Measurements from ENCODE around the gene CTRB2. TPM values are rescaled to one million over a fixed set of nuclear protein-coding genes. Genes with fewer than 3 reads are reported as not detected.

CTRB2 gene
- total RNA-seq, 1 donor from 2014 or later: not detected

DNA sequence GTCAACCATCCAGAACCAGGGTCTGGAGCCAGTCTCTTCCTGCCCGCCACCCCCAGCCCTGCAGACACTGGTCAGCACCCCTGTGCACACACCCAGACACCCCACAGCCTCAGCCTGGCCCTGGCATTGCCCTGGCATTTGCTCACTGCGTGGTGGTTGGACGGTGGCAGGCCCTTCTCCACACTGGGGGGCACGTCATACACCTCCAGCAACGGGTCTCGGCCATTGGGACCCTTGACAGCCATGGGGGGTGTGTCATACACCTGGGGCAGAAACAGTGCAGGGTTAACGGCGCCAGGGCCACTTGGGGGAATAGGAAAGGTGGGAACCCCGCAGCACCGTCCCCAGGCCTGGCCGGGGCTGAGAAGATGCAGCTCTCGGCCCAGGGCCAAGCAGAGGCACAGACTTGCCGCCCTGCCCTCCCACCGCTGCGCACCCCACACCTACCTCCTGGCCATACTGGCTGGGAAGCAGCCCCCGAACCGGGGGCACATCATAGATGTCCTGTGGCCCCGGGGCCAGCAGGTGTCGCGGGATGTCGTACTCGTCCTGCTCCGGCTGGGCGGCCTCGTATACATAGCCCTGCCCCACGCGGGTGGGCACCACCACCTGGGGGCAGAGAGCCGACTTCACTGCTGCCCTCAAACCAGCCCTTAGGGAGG lies 29.9 kb upstream of the CTRB2 start:
- no peak for DNase-seq (ENCODE audit: low read depth)
- H3K4me3 ChIP-seq (ENCODE audit: low read depth, low read length): no peak overlapping the region
- TF ChIP-seq, protein P1, sequence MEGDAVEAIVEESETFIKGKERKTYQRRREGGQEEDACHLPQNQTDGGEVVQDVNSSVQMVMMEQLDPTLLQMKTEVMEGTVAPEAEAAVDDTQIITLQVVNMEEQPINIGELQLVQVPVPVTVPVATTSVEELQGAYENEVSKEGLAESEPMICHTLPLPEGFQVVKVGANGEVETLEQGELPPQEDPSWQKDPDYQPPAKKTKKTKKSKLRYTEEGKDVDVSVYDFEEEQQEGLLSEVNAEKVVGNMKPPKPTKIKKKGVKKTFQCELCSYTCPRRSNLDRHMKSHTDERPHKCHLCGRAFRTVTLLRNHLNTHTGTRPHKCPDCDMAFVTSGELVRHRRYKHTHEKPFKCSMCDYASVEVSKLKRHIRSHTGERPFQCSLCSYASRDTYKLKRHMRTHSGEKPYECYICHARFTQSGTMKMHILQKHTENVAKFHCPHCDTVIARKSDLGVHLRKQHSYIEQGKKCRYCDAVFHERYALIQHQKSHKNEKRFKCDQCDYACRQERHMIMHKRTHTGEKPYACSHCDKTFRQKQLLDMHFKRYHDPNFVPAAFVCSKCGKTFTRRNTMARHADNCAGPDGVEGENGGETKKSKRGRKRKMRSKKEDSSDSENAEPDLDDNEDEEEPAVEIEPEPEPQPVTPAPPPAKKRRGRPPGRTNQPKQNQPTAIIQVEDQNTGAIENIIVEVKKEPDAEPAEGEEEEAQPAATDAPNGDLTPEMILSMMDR (conservative IDR thresholded peaks at IDR 0.05; ENCODE audit: low read depth, low read length): no peak

DNA sequence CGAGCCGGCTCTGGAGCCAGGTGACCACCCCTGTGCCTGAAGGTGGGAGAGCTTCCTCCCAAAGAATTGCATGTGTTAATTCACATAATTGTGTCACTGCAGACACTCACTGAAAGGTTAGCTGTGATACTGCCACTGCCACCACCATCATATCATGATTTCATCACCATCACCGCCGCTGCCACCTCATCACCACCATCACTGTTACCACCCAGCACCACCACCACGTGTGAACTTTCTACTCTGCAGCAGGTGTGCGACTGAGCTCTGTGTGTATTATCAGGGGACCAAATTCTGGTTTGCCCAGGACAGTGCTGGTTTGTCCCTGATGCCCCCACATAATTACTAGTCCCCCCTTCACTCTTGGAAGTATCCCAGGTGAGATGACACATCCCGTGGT lies 29.3 kb upstream of the CTRB2 start:
- DNase-seq (ENCODE audit: low read depth): no peak
- no peak overlapping the region for H3K4me3 ChIP-seq (ENCODE audit: low read depth, low read length)
- TF ChIP-seq, protein P1 (conservative IDR thresholded peaks at IDR 0.05; ENCODE audit: low read depth, low read length): no peak

DNA sequence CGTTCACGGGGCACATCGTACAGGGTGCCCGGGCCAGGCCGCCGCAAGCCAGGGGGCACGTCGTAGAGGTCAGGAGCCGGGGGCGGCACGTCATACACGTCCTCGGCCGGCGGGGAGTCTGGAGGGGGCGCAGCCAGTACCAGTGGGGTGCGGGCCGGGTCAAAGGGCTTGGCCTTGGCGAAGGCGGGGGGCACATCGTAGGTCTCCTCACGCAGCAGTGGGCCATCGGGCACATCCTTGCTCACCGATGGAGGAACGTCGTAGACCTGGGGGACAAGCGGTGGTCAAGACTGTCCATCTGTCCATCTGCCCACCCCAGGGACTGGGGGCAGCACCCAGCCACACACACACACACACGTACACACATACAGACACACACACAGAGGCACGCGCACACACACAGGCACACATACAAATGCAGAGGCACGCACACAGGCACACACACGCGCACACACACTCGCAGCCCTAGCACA lies 28.8 kb upstream of the CTRB2 start:
- H3K4me3 ChIP-seq (ENCODE audit: low read depth, low read length): no peak overlapping the region
- TF ChIP-seq, protein P1 (conservative IDR thresholded peaks at IDR 0.05; ENCODE audit: low read depth, low read length): no peak
- DNase-seq (ENCODE audit: low read depth): no peak

DNA sequence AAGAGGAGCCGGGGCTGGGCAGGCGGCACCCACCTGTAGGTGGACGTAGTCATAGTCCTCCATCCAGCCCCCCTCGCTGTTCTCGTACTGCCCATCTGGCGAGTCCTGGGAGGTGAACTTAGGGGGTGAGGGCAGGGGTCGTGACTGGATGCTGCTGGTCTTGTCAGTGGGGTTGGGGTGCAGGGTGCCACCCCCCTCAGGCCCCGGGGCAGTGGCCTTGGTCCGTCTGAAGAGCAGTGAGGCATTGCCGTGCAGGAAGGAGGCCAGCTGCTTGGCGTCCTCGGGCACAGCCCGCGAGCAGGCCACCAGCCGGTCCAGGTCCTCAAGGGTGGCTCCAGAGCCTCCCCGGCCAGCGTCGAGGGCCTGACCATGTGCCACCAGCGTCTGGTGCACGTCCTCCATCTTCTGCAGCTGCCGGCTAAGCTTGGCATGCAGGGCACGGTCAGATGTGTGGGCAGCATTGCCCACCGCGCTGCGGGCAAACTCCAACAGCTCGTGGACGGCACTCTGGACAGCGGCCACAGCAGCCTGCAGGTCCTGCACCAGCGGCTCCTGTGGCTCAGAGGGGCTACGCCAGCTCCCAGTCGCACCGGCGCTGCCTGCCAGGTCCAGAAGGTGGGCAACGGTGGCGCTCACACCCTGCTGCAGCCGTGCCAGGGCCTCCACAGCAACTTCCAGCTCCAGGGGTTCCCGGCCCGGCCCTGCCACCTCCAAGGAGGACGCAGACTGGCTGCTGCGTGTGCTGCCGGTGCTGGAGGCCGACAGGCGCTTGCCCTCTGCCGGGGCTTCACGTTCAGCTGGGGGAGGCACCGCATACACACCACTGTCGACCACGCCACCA lies 28.1 kb upstream of the CTRB2 start:
- DNase-seq (ENCODE audit: low read depth): no peak
- H3K4me3 ChIP-seq (ENCODE audit: low read depth, low read length): no peak overlapping the region
- TF ChIP-seq, protein P1 (conservative IDR thresholded peaks at IDR 0.05; ENCODE audit: low read depth, low read length): no peak

DNA sequence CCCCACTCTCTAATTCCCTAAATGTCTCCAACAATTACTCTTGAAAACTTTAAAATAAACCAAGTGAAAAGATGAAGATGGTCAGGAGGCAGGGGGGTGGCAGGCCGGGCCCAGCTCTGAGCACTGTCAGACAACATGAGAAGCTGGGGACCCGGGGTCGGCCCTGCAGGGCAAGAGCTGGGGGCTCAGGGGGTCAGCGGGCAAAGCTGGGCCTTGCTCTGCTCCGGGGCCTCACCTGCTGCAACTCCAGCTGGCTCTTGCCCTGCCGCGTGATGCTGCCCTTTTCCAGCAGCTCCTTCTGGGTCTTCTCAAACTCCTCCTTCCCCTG lies 26.6 kb upstream of the CTRB2 start:
- DNase-seq (ENCODE audit: low read depth): no peak
- TF ChIP-seq, protein P1 (conservative IDR thresholded peaks at IDR 0.05; ENCODE audit: low read depth, low read length): no peak
- H3K4me3 ChIP-seq (ENCODE audit: low read depth, low read length): no peak overlapping the region

DNA sequence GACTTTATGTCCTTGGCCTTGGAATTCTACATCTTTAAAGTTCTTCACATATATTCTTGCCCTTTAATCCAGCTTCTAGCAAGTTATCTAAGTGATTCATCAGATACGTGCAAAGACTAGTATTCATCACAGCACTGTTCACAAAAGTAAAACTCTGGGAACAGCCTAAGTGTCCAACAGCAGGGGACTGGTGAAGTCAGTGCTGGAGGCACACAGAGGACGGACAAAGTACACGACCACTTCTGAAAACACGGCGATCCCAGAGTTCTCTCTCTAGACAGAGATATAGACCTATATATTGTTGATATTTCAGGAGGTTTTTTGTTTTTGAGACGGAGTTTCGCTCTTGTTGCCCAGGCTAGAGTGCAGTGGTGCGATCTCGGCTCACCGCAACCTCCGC lies 24.6 kb upstream of the CTRB2 start:
- TF ChIP-seq, protein P1 (conservative IDR thresholded peaks at IDR 0.05; ENCODE audit: low read depth, low read length): no peak
- DNase-seq (ENCODE audit: low read depth): no peak
- H3K4me3 ChIP-seq (ENCODE audit: low read depth, low read length): no peak overlapping the region

Measured in epithelial cell of proximal tubule (primary cell).